GM12801 (cell line): ENCODE data around the gene ATXN1.

Experiments
- TF ChIP-seq, protein P1 (sequence below): IDR thresholded peaks from one replicate; pipeline ENCODE4 v1.5.1; 2011; ENCODE audit warnings: control low read depth; ENCODE audit not compliant: insufficient read length; ENCODE audit errors: extremely low read depth

Gene ATXN1

DNA sequence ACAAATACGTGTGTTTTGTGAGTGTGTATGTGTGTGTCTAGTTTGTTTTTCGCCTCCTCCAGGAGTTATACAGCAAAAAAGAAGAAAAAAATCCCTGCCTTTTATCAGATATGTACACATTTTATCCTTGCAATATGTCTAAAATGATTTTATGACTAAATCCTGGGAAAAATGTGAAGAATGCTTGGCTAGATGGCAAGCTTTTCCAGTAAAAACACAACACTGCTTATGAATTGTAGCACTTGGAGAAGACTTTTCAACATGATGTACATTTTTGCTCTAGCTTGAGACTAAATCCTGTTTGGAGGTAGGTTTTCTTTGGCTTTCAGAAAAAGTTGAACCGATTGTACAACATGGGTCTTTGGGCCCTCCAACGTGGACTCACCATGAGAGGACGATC, 362.7 kb downstream of the ATXN1 start:
- TF ChIP-seq, protein P1, sequence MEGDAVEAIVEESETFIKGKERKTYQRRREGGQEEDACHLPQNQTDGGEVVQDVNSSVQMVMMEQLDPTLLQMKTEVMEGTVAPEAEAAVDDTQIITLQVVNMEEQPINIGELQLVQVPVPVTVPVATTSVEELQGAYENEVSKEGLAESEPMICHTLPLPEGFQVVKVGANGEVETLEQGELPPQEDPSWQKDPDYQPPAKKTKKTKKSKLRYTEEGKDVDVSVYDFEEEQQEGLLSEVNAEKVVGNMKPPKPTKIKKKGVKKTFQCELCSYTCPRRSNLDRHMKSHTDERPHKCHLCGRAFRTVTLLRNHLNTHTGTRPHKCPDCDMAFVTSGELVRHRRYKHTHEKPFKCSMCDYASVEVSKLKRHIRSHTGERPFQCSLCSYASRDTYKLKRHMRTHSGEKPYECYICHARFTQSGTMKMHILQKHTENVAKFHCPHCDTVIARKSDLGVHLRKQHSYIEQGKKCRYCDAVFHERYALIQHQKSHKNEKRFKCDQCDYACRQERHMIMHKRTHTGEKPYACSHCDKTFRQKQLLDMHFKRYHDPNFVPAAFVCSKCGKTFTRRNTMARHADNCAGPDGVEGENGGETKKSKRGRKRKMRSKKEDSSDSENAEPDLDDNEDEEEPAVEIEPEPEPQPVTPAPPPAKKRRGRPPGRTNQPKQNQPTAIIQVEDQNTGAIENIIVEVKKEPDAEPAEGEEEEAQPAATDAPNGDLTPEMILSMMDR: no peak

DNA sequence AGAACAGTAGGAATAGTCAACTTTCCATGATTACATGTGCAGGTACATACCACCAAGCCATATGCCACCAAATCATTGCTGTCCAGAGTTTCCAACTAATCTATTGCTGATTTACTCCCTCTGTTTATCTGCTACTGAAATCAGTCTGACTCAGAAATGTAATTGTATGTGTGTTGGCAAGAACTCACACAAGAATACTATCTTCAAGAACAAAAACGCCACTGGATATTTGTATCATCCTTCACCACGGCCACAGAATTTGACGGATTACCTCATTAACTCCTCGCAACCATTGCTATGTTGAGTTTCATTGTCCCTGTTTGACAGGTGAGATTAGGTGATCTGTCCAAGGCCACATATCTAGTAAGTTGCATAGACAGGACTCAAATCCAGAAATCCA, 363.6 kb downstream of the ATXN1 start:
- TF ChIP-seq, protein P1: no peak

DNA sequence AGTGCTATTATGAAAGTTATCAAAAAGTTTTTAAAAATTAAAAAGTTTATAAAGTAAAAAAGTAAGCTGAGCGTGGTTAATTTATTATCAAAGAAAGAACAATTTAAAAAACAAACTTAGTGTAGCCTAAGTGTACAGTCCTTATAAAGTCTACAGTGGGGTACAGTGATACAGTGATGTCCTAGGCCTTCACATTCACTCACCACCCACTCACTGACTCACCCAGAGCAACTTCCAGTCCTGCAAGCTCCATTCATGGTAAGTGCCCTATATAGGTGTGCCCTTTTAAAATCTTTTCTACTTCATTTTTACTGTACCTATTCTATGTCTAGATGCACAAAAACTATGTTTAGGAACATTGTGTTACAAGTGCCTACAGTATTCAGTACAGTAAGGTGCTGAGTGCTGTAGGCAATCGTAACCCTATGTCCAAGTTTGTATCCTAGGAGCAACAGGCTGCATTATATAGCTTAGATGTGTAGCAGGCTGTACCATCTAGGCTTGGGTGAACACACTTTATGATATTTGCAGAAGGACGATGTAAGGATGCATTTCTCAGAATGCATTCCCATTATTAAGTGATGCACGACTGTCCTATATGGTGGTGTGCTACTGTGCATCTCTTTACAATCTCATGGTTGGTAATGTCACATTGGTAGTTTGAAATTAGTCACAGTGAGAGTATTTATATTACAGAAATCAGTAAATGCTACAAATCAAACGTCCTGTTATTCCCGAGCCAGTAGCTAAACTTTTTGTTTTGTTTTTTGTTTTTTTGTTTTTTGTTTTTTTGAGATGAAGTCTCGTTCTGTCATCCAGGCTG, 364.6 kb downstream of the ATXN1 start:
- TF ChIP-seq, protein P1: no peak

DNA sequence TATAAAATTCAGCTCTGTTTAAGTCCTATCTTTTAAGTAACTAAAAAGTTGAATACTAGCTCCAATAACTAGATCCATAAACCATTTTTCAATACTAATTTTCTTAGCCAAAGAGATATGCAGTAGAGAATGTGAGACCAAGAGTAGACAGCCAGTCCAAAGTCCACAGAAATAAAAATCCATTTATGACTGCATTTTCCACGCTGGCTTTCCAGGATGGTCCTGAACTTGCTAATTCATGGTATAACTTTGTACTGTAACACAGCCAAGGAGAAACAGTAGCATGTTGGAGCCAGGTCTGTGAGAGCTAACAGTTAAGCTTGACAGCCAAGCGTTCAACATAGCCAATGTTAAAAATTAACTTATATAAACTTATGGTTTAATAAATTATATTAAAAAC, 366.6 kb downstream of the ATXN1 start:
- TF ChIP-seq, protein P1: no peak

DNA sequence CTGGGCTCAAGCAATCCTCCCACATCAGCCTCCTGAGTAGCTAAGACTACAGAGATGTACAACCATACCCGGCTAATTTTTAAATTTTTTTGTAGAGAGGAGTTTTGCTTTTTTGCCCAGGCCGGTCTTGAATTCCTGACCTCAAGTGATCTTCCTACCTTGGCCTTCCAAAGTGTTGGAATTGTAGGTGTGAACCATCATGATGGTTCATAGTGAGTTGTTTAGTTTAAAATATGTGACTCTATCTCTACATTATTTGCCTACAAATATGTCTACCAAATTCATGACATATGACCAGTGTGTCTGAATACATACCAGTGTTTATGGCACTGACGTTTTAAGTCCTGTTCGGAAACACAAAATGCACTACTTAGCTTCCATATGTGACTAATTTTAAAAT, 367.9 kb downstream of the ATXN1 start:
- TF ChIP-seq, protein P1: no peak

DNA sequence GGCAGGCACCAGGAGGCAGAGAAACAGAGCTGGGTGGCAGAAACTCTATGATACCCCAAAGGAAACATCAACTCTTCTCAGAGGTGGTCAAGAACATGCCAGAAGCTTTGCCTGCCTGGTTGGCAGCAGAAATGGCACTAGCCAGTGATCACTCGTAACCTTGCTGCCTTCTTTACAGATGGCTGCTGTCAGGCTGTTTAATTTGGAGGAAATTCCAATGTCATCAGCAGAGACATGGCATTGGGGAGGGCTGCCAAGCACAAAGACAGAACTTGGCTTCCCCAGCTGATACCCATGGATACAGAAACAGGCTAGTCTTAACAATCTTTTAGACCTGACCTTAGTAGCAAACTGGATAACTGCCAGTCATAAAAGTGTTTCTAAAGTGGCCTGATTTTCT, 369.2 kb downstream of the ATXN1 start:
- TF ChIP-seq, protein P1: no peak

DNA sequence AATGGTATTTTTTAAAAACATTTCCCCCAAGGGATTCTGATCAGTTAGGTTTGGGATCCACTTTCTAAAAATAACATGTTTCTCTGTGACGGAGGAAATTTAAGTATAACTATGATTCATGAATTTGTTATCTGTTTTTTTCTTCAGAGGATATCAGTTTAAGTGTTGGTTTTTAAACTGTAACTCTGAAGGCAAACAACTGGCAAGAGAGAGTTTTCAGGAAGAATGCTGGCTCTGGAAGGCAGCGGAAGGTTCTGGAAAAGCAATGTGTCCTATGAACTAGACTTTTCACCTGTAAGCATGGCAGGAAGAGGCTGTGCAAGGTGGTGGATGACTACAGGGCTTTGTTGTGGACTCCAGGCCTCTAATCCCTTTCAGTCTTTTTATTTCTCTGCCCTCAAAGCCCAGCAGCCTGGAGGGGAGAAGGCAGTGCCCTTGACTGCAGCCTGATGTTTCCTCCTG, 369.8 kb downstream of the ATXN1 start:
- TF ChIP-seq, protein P1: no peak
